ENCODE data around the gene ARHGEF16. TPM values are rescaled to one million over a fixed set of nuclear protein-coding genes. Genes with fewer than 3 reads are reported as not detected.

Gene ARHGEF16
- total RNA-seq, 1 donor from 2014 or later = not detected

DNA sequence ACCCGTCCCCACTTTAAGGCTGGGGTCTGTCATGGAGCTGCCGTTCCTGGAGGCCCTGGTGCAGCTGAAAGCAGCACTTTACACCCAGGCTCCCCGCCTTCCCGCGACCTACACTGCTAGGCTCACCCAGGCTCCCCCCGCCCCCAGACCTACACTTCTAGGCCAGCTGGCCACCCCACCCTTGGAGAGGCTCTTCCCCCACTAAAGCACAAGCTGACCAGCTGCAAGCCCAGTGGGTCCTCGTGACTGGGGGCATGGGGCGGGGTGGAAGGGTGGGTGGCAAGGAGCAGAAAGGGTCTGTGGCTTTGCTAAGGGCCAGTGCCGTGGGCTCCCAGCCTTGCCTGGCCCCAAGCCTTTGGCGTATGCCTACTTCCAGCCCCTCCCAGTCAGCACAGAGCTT lies 9.7 kb upstream of the ARHGEF16 start:
- Histone ChIP-seq H3K4me1 (no peaks in the 10 kb centered on the region), H3K4me3 (no peak overlapping the region), H3K27ac (no peak overlapping the region), H3K27me3 (no peaks in the 10 kb centered on the region), H3K9me3 (peaks cover 0 to 9% of the 10 kb centered on the region in 2 donors), H3K36me3 (no peaks in the 10 kb centered on the region)
- TF ChIP-seq, protein P1, sequence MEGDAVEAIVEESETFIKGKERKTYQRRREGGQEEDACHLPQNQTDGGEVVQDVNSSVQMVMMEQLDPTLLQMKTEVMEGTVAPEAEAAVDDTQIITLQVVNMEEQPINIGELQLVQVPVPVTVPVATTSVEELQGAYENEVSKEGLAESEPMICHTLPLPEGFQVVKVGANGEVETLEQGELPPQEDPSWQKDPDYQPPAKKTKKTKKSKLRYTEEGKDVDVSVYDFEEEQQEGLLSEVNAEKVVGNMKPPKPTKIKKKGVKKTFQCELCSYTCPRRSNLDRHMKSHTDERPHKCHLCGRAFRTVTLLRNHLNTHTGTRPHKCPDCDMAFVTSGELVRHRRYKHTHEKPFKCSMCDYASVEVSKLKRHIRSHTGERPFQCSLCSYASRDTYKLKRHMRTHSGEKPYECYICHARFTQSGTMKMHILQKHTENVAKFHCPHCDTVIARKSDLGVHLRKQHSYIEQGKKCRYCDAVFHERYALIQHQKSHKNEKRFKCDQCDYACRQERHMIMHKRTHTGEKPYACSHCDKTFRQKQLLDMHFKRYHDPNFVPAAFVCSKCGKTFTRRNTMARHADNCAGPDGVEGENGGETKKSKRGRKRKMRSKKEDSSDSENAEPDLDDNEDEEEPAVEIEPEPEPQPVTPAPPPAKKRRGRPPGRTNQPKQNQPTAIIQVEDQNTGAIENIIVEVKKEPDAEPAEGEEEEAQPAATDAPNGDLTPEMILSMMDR (IDR thresholded peaks at IDR 0.05) = no peak
- intact Hi-C loops (cut with DNase I) = no loop called here
- DNase-seq (ENCODE audit: low spot score in 2 of 2) = no peak

DNA sequence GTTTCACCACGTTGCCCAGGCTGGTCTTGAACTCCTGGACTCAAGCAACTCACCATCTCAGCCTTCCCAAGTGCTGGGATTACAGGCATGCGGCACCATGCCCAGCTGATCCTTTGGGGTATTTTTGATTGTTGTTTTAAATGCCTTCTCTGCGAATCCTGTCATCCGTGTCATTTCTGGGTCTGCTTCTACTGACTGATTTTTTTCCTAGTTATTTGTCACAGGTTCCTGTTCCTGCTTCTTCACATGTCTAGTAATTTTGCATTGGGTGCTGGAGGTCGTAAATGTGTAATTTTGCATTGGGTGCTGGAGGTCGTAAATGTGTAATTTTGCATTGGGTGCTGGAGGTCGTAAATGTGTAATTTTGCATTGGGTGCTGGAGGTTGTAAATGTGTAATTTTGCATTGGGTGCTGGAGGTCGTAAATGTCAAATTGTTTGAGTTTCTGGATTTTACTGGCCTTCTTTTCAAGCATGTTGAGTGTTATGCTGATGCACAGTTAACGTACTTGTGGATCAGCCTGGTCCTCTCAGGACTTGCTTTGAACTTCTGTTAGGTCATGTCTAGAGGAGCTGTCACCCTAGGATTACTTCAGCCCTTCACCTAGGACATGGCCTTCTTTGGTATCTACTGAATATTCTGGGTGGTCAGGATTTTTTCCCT lies 4.1 kb upstream of the ARHGEF16 start:
- intact Hi-C loops (cut with DNase I) = loop anchor here (5.0 kb wide), 1 partner anchor 272 kb away; no protein-coding TSS in a partner anchor
- Histone ChIP-seq H3K36me3 (no peaks in the 10 kb centered on the region), H3K27ac (no peak overlapping the region), H3K4me1 (peaks cover 7 to 9% of the 10 kb centered on the region in 2 donors), H3K4me3 (no peak overlapping the region), H3K27me3 (no peaks in the 10 kb centered on the region), H3K9me3 (peaks cover 0 to 9% of the 10 kb centered on the region in 2 donors)
- DNase-seq (ENCODE audit: low spot score in 2 of 2) = no peak
- TF ChIP-seq, protein P1 (IDR thresholded peaks at IDR 0.05) = no peak

DNA sequence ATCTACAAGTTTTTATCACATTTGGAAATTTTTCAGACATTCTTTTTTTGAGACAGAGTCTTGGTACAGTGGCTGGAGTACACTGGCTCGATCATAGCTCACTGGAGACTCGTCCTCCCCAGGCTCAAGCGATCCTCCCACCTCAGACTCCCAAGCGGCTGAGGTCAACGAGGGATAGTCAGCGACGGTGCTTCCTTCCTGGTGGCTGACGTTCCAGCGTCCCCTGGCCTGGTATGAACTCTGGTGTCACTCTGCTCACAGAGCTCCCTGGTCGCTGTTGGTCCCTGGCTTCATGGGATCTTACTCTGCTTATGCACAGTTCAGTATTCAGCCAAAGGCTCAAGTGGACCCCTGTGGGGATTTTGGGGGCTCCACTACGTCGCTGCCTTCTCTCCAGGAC lies 3.5 kb upstream of the ARHGEF16 start:
- TF ChIP-seq, protein P1 (IDR thresholded peaks at IDR 0.05) = no peak
- Histone ChIP-seq H3K4me1 (peaks cover 7 to 9% of the 10 kb centered on the region in 2 donors), H3K9me3 (peaks cover 0 to 5% of the 10 kb centered on the region in 2 donors), H3K27me3 (no peaks in the 10 kb centered on the region), H3K4me3 (no peak overlapping the region), H3K27ac (no peak overlapping the region), H3K36me3 (no peaks in the 10 kb centered on the region)
- no peak for DNase-seq (ENCODE audit: low spot score in 2 of 2)
- intact Hi-C loops (cut with DNase I) = loop anchor here (5.0 kb wide), 1 partner anchor 271 kb away; no protein-coding TSS in a partner anchor

DNA sequence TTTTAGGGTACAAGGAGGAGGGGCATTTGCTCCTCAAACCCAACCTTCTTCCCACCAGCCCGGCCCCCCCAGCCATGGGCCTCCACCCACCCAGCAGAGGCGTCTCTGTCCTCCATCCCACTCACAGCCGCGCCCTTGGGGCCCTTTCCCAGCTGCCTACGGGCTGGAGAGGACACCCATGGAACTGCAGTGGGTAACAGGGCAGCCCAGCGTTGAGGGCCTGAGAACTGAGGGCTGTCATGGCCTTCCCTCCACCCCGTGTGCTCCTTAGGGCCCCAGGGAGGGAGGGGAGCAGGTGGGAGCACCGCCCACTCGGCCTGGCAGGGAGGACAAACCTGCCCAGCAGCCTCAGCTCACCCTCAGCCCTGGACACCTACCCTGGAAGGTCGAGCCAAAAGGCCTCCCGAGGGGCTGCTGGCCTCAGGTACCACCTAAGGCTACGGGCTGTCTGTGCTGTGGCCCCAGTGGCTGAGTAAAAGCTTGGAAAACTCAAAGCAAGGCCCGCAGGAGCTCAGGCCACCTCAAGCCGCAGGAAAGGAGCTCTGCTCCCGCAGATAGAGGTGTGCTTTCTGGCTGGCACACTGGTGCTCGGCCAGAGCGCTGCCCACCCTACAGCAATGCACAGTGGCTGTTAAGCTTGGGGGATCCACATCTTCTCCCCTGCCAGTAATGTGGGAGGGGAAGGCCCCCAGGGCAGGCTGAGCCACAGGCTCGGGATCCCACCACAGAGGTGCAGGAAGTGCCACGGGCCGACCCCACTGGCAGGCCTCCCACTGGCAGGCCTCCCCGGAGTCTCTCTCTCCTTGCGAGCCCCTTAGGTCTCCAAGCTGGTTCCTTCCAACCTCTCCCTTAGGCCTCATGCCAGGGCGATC lies 2.2 kb upstream of the ARHGEF16 start:
- H3K27ac ChIP-seq = no peak overlapping the region
- DNase-seq (ENCODE audit: low spot score in 2 of 2) = no peak
- H3K27me3 ChIP-seq = no peaks in the 10 kb centered on the region
- H3K36me3 ChIP-seq = no peaks in the 10 kb centered on the region
- no peak overlapping the region for H3K4me3 ChIP-seq
- peaks cover 7 to 9% of the 10 kb centered on the region in 2 donors for H3K4me1 ChIP-seq
- TF ChIP-seq, protein P1 (IDR thresholded peaks at IDR 0.05) = no peak
- no peaks in the 10 kb centered on the region for H3K9me3 ChIP-seq
- intact Hi-C loops (cut with DNase I) = loop anchor here (2.0 to 5.0 kb wide), 2 partner anchors 270 to 351 kb away; no protein-coding TSS in a partner anchor

DNA sequence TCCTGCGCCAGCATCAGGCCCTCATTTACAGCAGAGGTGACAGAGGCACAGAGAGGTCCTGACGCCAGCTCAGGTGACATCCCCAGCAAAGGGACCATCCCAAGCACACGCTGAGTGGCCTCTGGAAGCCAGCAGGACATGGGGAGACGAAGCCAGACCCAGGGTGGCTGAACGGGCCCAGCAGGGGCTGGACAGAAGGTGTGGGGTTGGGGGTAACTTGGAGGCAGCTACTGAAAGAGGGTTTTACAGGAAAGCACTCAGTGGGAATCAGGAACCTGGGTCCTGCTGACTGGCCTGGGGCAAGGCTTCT lies 1.6 kb upstream of the ARHGEF16 start:
- TF ChIP-seq, protein P1 (IDR thresholded peaks at IDR 0.05) = no peak
- no peak for DNase-seq (ENCODE audit: low spot score in 2 of 2)
- no peaks in the 10 kb centered on the region for H3K9me3 ChIP-seq
- intact Hi-C loops (cut with DNase I) = loop anchor here (1.0 to 5.0 kb wide), 3 partner anchors 168 to 350 kb away; no protein-coding TSS in a partner anchor
- H3K27ac ChIP-seq = no peak overlapping the region
- H3K27me3 ChIP-seq = no peaks in the 10 kb centered on the region
- no peaks in the 10 kb centered on the region for H3K36me3 ChIP-seq
- H3K4me1 ChIP-seq = peaks cover 7 to 9% of the 10 kb centered on the region in 2 donors
- H3K4me3 ChIP-seq = no peak overlapping the region
